GM23338 (cell line): ENCODE results near the gene FERMT3. TPM values are rescaled to one million over a fixed set of nuclear protein-coding genes. Genes with fewer than 3 reads are reported as not detected.

Source experiments
- ATAC-seq: fragments of 200-7000 bp; cut with Tn5 transposase; 3 replicates; pipeline ENCODE4 v1.9.1; 2020
- DNase-seq: peaks from one replicate; pipeline ENCODE4 v3.0.0-alpha.2; 2015; ENCODE audit warnings: low spot score
- H2AFZ ChIP-seq: fragments of 200-600 bp; sonication (generic); 2 replicates; pipeline ENCODE4 v1.8.0; 2016; ENCODE audit warnings: antibody characterized with exemption, mild to moderate bottlenecking, moderate library complexity
- H3F3A ChIP-seq: fragments of 200-600 bp; sonication (generic); replicated peaks from 2 replicates; pipeline ENCODE4 v1.8.0; 2017; ENCODE audit warnings: antibody characterized with exemption, mixed run types, low read depth
- H3K27ac ChIP-seq: fragments of 200-600 bp; sonication (generic); 2 replicates; pipeline ENCODE4 v1.6.1; 2016; ENCODE audit warnings: low read depth
- H3K27me3 ChIP-seq: fragments of 200-600 bp; sonication (generic); 2 replicates; pipeline ENCODE4 v1.8.0; 2016; ENCODE audit warnings: mild to moderate bottlenecking, mixed run types, moderate library complexity; ENCODE audit not compliant: insufficient read depth
- H3K36me3 ChIP-seq: fragments of 200-600 bp; sonication (generic); 2 replicates; pipeline ENCODE4 v1.8.0; 2016; ENCODE audit warnings: mild to moderate bottlenecking; ENCODE audit not compliant: insufficient read depth
- H3K4me1 ChIP-seq: fragments of 200-600 bp; sonication (generic); 2 replicates; pipeline ENCODE4 v1.8.0; 2016; ENCODE audit warnings: mild to moderate bottlenecking, moderate library complexity; ENCODE audit not compliant: insufficient read depth
- H3K4me2 ChIP-seq: fragments of 200-600 bp; sonication (generic); 2 replicates; pipeline ENCODE4 v1.7.1; 2017; ENCODE audit warnings: mixed run types
- H3K4me3 ChIP-seq: fragments of 200-600 bp; sonication (generic); 2 replicates; pipeline ENCODE4 v1.6.1; 2016; ENCODE audit warnings: mixed run types
- H3K79me2 ChIP-seq: fragments of 200-600 bp; sonication (generic); replicated peaks from 2 replicates; pipeline ENCODE4 v1.8.0; 2017; ENCODE audit warnings: mild to moderate bottlenecking; ENCODE audit not compliant: insufficient read depth
- H3K9me2 ChIP-seq: fragments of 200-600 bp; sonication (generic); 2 replicates; pipeline ENCODE4 v1.8.0; 2017; ENCODE audit not compliant: insufficient read depth
- H4K20me1 ChIP-seq: fragments of 200-600 bp; sonication (generic); replicated peaks from 2 replicates; pipeline ENCODE4 v1.8.0; 2017; ENCODE audit warnings: mild to moderate bottlenecking; ENCODE audit not compliant: insufficient read depth
- H3K27ac Mint-ChIP-seq: 2 replicates; pipeline ENCODE4 v1.8.0; 2020; ENCODE audit warnings: inconsistent platforms, mild to moderate bottlenecking, moderate library complexity, mixed read lengths
- H3K27me3 Mint-ChIP-seq: 3 replicates; pipeline ENCODE4 v1.8.0; 2022; ENCODE audit warnings: low read depth, mild to moderate bottlenecking, moderate library complexity, mixed read lengths, inconsistent platforms; ENCODE audit not compliant: insufficient read depth, poor library complexity
- H3K36me3 Mint-ChIP-seq: 3 replicates; pipeline ENCODE4 v1.8.0; 2021; ENCODE audit warnings: low read depth, mild to moderate bottlenecking, inconsistent platforms, moderate library complexity, mixed read lengths
- H3K4me1 Mint-ChIP-seq: 3 replicates; pipeline ENCODE4 v1.8.0; 2020; ENCODE audit warnings: mild to moderate bottlenecking, inconsistent platforms, mixed read lengths
- H3K4me3 Mint-ChIP-seq: 3 replicates; pipeline ENCODE4 v1.8.0; 2021; ENCODE audit warnings: moderate library complexity, mild to moderate bottlenecking, inconsistent platforms, mixed read lengths
- H3K9me3 Mint-ChIP-seq: 3 replicates; pipeline ENCODE4 v1.8.0; 2020; ENCODE audit warnings: moderate library complexity, mild to moderate bottlenecking, inconsistent platforms, mixed read lengths
- ZNF462 ChIP-seq: fragments of 250-450 bp; sonication (Bioruptor Pico); IDR thresholded peaks from 2 replicates; pipeline ENCODE4 v1.5.0; 2020; ENCODE audit warnings: mild to moderate bottlenecking, moderate library complexity
- polyA plus RNA-seq: library from polyadenylated mRNA; unstranded; fragments of >200 nt; fragmentation: Nextera tagmentation; extraction: Ambion mirVana; gene quantifications from 2 replicates; pipeline ENCODE4 v1.2.1, GENCODE V29; 2016
- total RNA-seq: library from RNA; depleted of rRNA; stranded (reverse); fragments of >200 nt; shearing (Covaris generic); gene quantifications from 2 replicates; pipeline ENCODE4 v1.2.3, GENCODE V29; 2014
- TF ChIP-seq, protein P1 (sequence below), 2 experiments: fragments of 200-600 bp in 1 of 2; sonication (generic) in 1 of 2; conservative IDR thresholded peaks; 2 replicates each; pipeline versions ENCODE4 v1.5.1 to v1.6.1; 2016 to 2017; ENCODE audit warnings: antibody characterized with exemption in 2 of 2, low read depth in 2 of 2, mild to moderate bottlenecking in 2 of 2, moderate library complexity in 1 of 2

The FERMT3 gene
- total and polyA plus RNA-seq, 2 experiments from 2014 or later: 1.5 to 1.6 TPM

GRCh38 chr11:64261556-64262080 is 55.1 kb downstream of the FERMT3 start:
- Histone ChIP-seq H3K4me2 (no peak overlapping the region), H2AFZ (no peak overlapping the region), H3F3A (0 out of 2 replicates have a peak, but pooled peaks cover 4% of the 10 kb centered on the region), H4K20me1 (0 out of 2 replicates have a peak, but pooled peaks cover 4% of the 10 kb centered on the region), H3K36me3 (peaks cover 8% of the 10 kb centered on the region), H3K27ac (no peak overlapping the region), H3K4me1 (no peaks in the 10 kb centered on the region), H3K9me2 (no peaks in the 10 kb centered on the region), H3K27me3 (no peaks in the 10 kb centered on the region), H3K4me3 (no peak overlapping the region), H3K79me2 (no peaks in the 10 kb centered on the region)
- H3K36me3 Mint-ChIP-seq: peaks cover 74% of the 10 kb centered on the region
- no peak overlapping the region for H3K27ac Mint-ChIP-seq
- DNase-seq: no peak
- no peak for ATAC-seq
- H3K4me3 Mint-ChIP-seq: no peak overlapping the region
- H3K9me3 Mint-ChIP-seq: no peaks in the 10 kb centered on the region
- TF ChIP-seq ZNF462: no peak
- TF ChIP-seq, protein P1, sequence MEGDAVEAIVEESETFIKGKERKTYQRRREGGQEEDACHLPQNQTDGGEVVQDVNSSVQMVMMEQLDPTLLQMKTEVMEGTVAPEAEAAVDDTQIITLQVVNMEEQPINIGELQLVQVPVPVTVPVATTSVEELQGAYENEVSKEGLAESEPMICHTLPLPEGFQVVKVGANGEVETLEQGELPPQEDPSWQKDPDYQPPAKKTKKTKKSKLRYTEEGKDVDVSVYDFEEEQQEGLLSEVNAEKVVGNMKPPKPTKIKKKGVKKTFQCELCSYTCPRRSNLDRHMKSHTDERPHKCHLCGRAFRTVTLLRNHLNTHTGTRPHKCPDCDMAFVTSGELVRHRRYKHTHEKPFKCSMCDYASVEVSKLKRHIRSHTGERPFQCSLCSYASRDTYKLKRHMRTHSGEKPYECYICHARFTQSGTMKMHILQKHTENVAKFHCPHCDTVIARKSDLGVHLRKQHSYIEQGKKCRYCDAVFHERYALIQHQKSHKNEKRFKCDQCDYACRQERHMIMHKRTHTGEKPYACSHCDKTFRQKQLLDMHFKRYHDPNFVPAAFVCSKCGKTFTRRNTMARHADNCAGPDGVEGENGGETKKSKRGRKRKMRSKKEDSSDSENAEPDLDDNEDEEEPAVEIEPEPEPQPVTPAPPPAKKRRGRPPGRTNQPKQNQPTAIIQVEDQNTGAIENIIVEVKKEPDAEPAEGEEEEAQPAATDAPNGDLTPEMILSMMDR (conservative IDR thresholded peaks at IDR 0.05; ENCODE audit: low read depth in 2 of 2): no peak
- peaks cover 7% of the 10 kb centered on the region; the same call in 2 of the 3 replicates for H3K4me1 Mint-ChIP-seq
- H3K27me3 Mint-ChIP-seq: peaks cover 14% of the 10 kb centered on the region
